ENCODE data around the gene TRIO.
A peak's percentile ranks its signal among the peaks of the same experiment; 100 is the strongest.

Gene TRIO

GRCh38 chr5:14168144-14168792, 25.1 kb downstream of the TRIO start:
- no peak for DNase-seq (ENCODE audit: low spot score)

GRCh38 chr5:14168793-14169262, 25.7 kb downstream of the TRIO start:
- no peak for DNase-seq (ENCODE audit: low spot score)

GRCh38 chr5:14171046-14171445, 27.9 kb downstream of the TRIO start:
- DNase-seq (ENCODE audit: low spot score): no peak

- DNase-seq (ENCODE audit: low spot score): no peak
Measured at GRCh38 chr5:14171621-14172020, 28.5 kb downstream of the TRIO start.

GRCh38 chr5:14172149-14172795, 29.1 kb downstream of the TRIO start:
- no peak for DNase-seq (ENCODE audit: low spot score)

DNA sequence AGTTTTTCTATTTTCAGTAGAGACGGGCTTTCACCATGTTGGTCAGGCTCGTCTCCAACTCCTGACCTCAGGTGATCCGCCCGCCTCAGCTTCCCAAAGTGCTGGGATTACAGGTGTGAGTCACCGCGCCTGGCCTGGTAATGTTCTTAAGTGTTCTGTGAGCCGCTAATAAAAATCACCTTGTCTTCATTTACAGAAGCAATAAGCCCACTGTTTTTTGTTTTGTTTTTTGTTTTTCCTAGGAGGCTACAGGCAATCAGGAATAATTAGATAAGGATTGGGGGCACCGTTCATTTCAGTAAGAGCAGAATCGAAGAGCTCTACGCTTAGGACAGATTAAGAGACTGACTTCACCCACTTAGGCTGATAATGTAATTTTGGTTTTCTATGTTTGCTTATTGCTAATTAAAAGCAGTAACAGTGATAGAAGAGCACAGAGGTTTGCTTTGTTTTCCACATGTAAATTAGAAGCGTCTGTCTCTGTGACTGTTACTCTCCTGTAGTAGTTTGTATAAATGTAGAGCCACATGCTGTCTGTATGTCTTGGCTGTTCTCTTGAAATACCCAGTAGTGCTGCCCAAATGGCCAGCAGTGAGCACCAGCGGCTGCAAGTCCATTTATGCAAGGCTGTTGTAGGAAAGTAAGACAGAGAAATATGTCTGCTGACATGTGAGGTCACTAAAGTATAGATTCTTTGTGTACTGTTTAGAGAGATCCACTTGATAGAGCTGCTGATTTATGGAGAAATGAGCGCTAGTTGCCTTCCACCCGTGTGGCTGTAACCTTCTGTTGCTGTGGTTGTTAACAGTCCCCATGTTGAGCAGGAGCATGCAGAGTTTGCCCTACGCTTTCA, 30.5 kb downstream of the TRIO start:
- DNase-seq (ENCODE audit: low spot score): no peak

DNA sequence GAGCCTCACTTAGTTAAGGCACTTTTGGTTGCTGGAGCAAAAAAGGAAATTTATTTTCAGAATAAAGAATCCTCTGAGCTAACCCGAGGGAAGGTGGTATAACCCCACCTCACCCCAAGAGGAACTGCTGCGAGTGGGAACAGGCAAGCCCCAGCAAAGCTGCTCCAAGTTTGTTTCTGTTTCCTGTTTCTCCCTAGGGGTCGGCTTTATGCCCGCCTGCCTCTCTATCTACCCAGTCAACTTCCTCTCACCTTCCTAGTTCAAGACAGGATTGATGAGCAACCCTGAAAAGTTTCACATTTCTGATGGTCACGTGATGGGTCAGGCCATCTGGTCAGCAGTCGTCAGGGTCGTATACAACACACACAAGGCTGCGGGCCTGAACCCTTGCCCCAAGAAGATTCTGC, 31.1 kb downstream of the TRIO start:
- no peak for DNase-seq (ENCODE audit: low spot score)

- no peak for DNase-seq (ENCODE audit: low spot score)
Measured at GRCh38 chr5:14175381-14175780, 32.2 kb downstream of the TRIO start.

DNA sequence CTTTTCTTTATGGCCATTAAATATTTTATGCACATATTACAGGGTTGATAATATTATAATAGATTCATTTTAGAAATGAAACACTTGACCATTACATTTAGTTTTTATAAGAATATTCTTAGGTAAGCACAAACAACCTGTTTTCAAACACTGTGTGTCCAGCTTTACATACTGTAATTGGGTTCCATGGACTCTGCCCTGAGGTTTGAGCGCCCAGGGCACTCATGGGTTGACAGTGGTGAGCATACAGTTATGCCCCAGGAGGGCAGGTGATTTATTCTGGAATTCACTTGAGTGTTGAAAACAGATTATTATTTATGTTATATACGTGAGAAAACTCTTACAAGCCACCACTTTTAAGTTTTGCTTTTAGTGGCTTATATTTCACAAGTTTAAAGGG, 33.7 kb downstream of the TRIO start:
- no peak for DNase-seq (ENCODE audit: low spot score)

GRCh38 chr5:14177634-14178033, 34.5 kb downstream of the TRIO start:
- DNase-seq (ENCODE audit: low spot score): no peak

DNA sequence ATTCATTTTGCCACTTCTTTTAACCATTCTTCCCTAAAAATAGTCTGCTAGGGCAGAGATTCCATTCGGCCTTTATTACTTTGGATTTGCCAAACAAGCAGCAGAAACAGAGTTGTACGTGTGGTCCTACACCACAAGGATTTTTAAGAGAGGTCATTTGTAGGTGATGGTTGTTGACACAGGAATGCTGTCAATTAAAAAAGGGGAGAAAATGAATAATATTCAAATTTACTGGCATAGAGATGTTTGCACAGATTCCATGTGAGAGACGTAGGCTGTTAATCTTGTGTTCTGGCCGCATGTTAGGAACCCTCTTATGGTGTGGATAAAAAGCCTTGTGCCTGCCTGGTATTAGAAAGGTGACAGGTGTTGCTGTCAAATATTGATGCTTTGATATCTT, 34.9 kb downstream of the TRIO start:
- no peak for DNase-seq (ENCODE audit: low spot score)

DNA sequence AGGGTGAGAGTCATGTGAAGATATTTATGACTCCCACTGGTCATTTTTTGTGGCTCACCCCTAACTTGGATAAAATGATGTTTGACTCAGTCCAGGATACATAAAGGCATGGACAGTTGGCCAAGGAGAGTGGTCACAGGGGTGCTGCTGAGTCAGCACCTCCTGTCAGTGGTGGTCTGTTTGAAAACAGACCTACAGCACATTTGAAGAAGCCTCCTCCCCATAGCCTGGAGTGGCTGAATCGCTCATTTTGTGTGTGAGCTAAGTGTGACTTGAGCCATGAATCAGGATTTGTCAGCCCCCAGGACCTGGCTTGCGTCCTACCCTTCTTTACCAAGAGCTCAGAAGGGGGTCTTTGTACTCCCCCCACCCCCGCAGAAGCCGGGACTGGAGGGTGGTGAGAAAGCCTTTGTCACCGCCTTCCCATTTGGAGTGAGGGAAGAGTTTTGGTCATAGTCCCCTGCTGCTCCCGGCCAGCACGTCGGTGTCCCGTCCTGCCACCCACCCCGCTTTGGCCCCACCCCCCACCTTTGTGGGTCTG, 35.6 kb downstream of the TRIO start:
- peak; percentile 36 for DNase-seq (ENCODE audit: low spot score)

DNA sequence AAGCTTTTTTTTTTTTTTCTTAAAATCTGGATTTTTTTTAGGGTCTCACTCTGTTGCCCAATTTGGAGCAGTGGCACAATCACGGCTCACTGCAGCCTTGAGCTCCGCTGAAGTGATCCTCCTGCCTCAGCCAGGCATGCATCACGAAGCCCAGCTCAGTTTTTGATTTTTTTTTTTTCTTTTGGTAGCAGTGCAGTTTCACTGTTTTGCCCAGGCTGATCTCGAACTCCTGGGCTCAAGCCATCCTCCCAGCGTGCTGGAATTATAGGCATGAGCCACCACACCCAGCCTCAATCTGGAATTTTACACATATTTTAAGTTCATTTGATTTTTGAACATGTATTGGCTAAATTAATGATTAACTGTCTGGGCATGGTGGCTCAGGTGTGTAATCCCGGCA, 36.3 kb downstream of the TRIO start:
- no peak for DNase-seq (ENCODE audit: low spot score)

DNA sequence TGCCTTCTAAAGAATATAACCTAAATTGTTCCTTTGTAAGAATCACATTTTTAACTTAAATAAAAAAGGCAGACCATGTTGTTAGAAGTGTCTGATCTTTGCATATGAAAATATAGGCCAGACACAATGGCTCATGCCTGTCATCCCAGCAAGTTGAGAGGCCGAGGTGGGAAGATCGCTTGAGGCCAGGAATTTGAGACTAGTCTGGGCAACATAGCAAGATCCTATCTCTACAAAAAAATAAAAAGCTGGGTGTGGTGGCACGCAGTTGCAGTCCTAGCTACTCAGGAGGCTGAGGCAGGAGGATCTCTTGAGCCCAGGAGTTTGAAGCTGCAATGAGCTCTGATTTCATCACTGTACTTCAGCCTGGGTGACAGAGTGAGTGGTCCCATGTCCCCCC, 37.3 kb downstream of the TRIO start:
- no peak for DNase-seq (ENCODE audit: low spot score)

DNA sequence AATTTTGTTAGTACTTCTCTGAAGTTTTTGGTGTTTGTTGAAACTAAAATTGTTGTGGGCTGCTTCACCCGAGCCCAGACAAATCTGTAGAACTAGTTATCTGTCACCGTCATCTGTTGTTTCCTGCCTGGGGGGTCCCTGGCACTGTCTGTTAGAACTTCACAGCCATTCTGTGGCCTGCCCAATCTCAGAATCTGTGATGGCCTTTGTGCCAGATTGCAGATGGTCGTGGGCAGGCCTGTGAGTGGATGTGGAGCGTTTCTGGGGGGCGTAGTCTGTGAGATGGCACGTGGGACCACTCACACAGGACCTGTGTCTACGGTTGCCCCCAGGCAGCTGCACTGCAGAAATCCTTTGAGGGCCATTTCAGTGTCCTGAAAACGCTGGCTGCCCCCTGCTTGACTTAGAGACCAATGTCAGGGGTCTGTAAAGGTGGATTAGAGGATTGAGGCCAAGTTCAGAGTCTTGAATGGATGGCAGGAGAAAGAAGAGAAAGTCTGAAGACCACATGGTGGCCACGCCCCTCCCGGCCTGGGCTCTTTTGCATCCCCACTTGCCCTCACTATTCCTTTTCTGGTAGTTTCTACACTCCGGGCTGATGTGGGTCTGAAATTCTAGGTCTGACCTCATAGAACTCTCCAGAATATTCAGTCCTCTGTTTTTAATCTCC, 38.3 kb downstream of the TRIO start:
- DNase-seq (ENCODE audit: low spot score): no peak

DNA sequence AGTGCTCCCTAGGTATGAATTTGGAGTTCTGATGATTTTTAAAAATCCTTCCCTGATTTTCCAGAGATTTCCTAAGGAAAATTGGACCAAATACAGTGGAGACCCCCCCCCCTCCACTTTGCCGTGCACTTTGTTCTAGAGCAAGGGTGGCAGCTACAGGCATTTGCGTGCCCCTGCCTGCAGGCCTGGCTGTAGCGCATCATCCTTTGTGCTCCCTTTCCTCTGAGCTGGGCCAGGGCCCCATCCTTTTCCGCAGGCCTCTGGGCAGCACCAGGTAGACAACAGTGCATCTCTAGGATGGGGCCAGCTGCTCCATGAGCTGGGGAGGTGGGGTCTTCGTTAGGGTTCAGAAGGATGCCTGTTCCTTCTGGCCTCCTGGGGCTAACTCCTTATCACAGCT, 39.6 kb downstream of the TRIO start:
- no peak for DNase-seq (ENCODE audit: low spot score)

- no peak for DNase-seq (ENCODE audit: low spot score)
Measured at GRCh38 chr5:14183187-14183939, 40.2 kb downstream of the TRIO start.

GRCh38 chr5:14184082-14184481, 40.9 kb downstream of the TRIO start:
- DNase-seq (ENCODE audit: low spot score): no peak

DNA sequence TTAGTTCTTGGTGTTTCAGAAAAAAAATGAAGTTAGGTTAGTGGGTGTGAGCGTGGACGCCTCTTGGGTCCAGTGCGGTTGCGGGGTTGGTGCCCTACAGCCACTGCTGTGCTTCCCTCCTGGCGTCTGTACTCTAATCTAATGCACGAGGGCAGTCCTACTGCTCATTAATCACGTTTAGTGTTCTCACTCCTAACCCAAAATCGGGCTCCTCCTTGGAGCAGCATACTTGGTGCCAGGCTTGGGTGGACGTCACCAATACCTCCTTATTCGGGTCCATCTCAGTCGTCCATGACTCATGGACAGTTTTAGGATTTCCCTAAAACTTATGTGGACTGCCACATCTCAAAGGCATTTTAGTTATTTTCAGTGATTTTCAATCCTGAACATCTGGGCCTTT, 41.6 kb downstream of the TRIO start:
- no peak for DNase-seq (ENCODE audit: low spot score)

- no peak for DNase-seq (ENCODE audit: low spot score)
Measured at GRCh38 chr5:14185326-14186058, 42.4 kb downstream of the TRIO start.
